GM12873 (cell line): Measurements from ENCODE around the gene STUB1.

Source experiments
- CTCF ChIP-seq: IDR thresholded peaks from 2 replicates; pipeline ENCODE4 v1.5.1; 2012; ENCODE audit warnings: low read depth, mild to moderate bottlenecking, moderate library complexity, low read length, control low read depth; ENCODE audit not compliant: insufficient read depth; ENCODE audit errors: missing control alignments

Gene STUB1

GRCh38 chr16:674968-675883, 5.0 kb upstream of the STUB1 start, which contains the start of gene RHBDL1:
TSS of gene RHBDL1 (plus strand) at chr16:675671. CDS start at chr16:675791, 120 bp downstream.
- no peak for TF ChIP-seq CTCF

- no peak for TF ChIP-seq CTCF
Observed at GRCh38 chr16:675884-676564, 4.2 kb upstream of the STUB1 start.

DNA sequence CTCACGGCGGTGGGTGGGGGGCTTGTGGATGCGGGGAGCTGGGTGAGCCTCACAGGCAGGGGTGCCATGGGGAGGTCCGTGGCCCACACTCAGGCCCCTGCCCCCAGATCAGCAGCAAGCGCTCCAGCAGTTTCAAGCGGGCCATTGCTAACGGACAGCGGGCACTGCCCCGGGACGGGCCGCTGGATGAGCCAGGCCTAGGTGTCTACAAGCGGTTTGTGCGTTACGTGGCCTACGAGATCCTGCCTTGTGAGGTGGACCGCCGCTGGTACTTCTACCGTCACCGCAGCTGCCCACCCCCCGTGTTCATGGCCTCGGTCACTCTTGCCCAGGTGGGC, 3.7 kb upstream of the STUB1 start:
- no peak for TF ChIP-seq CTCF

DNA sequence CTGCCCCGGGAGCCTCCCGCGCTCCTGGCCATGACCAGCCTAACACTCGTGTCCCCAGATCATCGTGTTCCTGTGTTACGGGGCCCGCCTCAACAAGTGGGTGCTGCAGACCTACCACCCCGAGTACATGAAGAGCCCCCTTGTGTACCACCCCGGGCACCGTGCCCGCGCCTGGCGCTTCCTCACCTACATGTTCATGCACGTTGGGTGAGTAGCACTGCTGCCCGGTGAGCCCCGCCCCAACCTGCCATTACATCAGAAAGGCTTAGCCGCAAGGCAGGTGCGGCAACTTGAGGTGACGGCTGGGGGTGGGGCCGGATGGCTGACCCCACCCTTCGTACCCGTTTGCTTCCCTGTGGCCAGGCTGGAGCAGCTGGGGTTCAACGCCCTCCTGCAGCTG, 3.3 kb upstream of the STUB1 start:
- TF ChIP-seq CTCF, result no peak

DNA sequence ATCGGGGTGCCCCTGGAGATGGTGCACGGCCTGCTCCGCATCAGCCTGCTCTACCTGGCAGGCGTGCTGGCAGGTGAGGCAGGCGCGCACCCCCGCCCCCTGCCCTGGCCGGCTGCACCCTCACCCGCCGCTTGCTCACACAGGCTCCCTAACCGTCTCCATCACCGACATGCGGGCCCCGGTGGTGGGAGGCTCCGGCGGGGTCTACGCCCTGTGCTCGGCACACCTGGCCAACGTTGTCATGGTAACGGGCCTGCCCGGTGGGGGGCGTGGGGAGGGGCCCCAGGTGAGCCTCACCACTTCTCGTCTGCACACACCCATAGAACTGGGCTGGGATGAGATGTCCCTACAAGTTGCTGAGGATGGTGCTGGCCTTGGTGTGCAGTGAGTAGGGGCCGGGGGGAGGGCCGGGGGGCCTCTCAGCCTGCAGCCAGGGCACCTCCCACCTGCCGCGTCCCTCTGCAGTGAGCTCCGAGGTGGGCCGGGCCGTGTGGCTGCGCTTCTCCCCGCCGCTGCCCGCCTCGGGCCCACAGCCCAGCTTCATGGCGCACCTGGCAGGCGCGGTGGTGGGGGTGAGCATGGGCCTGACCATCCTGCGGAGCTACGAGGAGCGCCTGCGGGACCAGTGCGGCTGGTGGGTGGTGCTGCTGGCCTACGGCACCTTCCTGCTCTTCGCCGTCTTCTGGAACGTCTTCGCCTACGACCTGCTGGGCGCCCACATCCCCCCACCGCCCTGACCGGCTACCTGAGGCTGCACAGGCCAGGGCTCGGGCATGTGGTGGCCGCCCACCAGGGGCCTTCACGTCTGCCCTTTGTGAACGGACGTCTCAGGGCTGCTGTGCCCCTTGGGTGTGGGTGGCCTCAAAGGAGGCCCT, 2.7 kb upstream of the STUB1 start:
- TF ChIP-seq CTCF, result no peak

GRCh38 chr16:678209-678857, 1.9 kb upstream of the STUB1 start:
- no peak for TF ChIP-seq CTCF
